Measurements from ENCODE around the gene HOXD4.

DNA sequence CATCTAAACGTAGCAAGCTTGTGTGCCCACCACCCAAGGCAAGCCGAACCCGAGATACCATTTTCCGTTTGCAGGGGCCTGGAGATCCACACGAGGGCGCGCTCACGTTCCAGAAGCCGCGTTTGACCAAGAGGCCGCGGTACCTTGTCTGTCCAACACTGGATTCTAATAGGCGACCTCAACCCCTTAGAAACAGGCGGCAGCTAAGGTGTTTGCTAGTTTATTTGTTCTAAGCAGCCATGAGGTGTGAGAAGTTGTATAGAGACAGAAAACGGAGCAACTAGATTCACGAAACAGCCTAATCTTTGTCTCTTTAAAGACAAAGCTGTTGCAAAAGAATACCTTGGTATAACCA lies 40.1 kb upstream of the HOXD4 start:
- TF ChIP-seq, protein P1, sequence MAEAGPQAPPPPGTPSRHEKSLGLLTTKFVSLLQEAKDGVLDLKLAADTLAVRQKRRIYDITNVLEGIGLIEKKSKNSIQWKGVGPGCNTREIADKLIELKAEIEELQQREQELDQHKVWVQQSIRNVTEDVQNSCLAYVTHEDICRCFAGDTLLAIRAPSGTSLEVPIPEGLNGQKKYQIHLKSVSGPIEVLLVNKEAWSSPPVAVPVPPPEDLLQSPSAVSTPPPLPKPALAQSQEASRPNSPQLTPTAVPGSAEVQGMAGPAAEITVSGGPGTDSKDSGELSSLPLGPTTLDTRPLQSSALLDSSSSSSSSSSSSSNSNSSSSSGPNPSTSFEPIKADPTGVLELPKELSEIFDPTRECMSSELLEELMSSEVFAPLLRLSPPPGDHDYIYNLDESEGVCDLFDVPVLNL (CRISPR knock-in tag; IDR thresholded peaks at IDR 0.05; ENCODE audit: borderline replicate concordance, low read depth): no peak
- TF ChIP-seq, protein P2, sequence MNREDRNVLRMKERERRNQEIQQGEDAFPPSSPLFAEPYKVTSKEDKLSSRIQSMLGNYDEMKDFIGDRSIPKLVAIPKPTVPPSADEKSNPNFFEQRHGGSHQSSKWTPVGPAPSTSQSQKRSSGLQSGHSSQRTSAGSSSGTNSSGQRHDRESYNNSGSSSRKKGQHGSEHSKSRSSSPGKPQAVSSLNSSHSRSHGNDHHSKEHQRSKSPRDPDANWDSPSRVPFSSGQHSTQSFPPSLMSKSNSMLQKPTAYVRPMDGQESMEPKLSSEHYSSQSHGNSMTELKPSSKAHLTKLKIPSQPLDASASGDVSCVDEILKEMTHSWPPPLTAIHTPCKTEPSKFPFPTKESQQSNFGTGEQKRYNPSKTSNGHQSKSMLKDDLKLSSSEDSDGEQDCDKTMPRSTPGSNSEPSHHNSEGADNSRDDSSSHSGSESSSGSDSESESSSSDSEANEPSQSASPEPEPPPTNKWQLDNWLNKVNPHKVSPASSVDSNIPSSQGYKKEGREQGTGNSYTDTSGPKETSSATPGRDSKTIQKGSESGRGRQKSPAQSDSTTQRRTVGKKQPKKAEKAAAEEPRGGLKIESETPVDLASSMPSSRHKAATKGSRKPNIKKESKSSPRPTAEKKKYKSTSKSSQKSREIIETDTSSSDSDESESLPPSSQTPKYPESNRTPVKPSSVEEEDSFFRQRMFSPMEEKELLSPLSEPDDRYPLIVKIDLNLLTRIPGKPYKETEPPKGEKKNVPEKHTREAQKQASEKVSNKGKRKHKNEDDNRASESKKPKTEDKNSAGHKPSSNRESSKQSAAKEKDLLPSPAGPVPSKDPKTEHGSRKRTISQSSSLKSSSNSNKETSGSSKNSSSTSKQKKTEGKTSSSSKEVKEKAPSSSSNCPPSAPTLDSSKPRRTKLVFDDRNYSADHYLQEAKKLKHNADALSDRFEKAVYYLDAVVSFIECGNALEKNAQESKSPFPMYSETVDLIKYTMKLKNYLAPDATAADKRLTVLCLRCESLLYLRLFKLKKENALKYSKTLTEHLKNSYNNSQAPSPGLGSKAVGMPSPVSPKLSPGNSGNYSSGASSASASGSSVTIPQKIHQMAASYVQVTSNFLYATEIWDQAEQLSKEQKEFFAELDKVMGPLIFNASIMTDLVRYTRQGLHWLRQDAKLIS (CRISPR knock-in tag; IDR thresholded peaks at IDR 0.05; ENCODE audit: borderline replicate concordance): no peak
- TF ChIP-seq NFE2L1 (CRISPR knock-in tag; IDR thresholded peaks at IDR 0.05) (no peak), TEAD4 (CRISPR knock-in tag; IDR thresholded peaks at IDR 0.05) (no peak)
- TF ChIP-seq, protein P3, sequence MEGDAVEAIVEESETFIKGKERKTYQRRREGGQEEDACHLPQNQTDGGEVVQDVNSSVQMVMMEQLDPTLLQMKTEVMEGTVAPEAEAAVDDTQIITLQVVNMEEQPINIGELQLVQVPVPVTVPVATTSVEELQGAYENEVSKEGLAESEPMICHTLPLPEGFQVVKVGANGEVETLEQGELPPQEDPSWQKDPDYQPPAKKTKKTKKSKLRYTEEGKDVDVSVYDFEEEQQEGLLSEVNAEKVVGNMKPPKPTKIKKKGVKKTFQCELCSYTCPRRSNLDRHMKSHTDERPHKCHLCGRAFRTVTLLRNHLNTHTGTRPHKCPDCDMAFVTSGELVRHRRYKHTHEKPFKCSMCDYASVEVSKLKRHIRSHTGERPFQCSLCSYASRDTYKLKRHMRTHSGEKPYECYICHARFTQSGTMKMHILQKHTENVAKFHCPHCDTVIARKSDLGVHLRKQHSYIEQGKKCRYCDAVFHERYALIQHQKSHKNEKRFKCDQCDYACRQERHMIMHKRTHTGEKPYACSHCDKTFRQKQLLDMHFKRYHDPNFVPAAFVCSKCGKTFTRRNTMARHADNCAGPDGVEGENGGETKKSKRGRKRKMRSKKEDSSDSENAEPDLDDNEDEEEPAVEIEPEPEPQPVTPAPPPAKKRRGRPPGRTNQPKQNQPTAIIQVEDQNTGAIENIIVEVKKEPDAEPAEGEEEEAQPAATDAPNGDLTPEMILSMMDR (IDR thresholded peaks at IDR 0.05): peak; percentile 40; the same call in 1 of the 2 replicates
